Epithelial cell of prostate (primary cell): Measurements from ENCODE around the gene LCMT1.
"Not testable (repeated sequence)": the region's sequence is repeated elsewhere in the genome, so short reads cannot be mapped to it uniquely, and the experiment has no call there.

Source experiments
- DNase-seq: peaks from one replicate; pipeline ENCODE4 v3.0.0-alpha.2; 2011; ENCODE audit warnings: low read depth, low spot score
- H3K27ac ChIP-seq: fragments of 450-650 bp; 2 replicates; pipeline ENCODE4 v1.5.1; 2017; ENCODE audit warnings: mild to moderate bottlenecking

The LCMT1 gene

DNA sequence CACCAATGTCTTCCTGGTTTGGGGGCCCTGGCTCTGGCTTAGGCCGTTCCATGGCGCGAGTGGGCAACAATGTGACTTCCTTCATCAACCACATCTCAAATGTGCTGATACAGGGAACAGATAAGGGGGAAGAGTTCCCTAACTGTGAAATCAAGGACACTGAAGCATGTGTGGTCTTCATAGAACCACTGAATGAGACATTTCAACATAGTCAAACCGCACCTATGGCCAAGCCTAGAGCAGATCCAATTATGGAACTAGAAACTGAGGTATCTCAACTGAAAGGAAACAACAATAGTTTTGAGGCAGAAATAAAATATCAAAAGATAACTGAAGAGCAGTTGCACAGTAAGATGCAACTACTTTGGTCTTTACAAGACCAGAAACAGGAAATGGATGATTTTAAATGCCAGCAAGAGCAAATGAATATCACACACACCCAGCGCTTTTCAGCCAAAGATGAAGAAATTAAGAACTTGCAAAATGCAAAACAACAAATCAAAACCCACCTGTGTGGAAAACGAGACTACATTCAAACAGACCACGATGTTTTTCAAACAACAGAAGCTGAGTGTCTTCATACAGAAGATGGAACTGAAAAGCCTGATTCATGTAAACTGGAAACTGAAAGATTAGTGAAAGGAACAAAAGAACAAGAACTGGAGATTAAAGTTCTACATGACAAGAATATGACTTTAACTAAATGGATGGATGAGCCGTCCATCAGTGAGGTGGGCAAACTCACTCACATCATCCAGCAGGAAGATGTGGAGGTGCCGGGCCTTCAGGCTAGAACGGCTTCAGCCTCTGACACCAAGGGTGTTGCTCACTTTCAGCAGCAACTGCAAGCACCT, 18.1 kb upstream of the LCMT1 start:
- no peak for DNase-seq

DNA sequence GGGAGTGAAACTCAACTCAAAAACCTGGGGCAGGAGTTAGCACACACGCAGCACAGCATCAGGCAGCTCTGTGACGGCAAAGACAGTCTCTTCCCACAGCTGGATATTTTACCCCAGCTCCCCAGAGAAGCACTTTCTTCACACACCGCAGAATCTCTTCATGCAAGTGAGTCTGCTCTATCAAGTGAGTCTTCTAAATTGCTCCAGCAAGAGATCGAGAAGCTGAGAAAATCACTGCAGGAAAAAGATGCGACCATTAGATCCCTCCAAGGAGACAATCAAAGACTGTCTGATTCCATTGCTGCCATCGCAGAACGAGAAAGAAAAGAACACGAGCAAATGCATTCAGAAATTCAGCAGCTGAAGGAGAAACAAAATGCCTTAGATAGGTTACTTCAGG, 16.9 kb upstream of the LCMT1 start:
- DNase-seq: no peak
- H3K27ac ChIP-seq: no peak overlapping the region

More for the DNA sequence above, 18.1 kb upstream of the LCMT1 start:
- H3K27ac ChIP-seq: no peak overlapping the region

DNA sequence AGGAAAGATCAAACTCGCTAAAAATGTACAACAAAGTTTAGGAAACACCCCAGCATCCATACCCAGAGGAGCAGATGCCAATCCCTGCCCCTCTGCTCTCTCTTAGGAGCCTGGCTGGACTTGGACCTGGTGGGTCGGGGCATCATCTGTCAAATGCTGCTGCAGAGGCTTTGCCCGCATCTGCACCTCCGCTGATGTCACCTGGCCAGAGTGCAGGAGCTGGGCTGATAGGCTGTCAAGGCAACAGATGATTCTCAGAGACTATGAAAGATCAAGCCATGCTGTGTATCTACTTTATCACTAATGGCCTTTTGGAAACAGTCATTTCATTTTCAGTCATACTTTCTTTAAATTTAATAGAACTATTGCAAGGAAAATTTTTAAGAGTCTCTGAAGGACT, 15.9 kb upstream of the LCMT1 start:
- no peak for DNase-seq
- no peak overlapping the region for H3K27ac ChIP-seq

DNA sequence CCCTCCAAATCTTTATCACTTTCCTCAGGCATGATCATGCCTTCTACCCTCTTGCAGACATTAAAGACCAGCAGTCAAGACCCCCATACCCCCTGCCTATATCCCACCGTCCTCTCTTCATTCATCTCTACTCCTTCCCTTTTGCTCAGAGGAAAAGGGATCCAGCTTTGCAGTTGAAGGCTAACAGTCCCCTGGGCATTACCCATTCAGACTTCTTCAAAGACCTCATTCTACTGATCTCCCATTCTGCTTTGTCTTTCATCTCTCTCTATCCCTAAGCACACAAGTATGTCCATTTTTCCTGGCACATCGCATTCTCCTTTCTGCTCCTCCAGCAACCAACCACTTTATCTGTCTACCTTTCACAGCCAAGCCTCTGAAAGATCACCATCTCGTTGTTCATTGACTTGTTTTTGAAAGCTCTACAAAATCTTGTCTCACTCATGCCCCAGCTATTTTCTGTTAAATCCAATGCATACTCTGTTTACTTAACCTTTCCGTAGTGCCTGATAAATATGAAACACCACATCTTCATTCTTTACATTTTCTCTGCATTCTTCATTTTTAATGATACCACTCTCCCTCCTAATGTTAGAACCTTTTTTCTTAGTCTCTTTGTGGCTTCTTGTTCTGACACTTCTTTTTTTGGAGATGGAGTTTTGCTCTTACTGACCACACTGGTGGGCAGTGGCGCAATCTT, 14.1 kb upstream of the LCMT1 start:
- H3K27ac ChIP-seq: no peak overlapping the region
- DNase-seq: no peak

DNA sequence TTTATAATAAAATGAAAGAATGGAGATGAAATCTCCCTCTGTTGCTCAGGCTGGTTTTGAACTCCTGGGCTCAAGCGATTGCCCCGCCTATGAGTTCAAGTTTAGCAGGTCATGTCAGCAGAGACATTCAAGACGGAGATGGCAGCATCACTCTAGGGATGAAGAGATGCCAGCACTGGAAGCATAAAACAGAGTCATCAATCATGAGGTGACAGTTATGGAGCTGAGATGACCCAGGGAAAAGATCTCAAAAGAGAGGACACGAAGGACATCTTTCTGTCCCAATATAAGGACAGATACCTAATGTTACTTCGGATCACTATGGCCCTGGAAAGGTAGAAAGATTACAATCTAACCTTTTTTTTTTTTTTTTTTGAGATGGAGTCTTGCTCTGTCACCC, 11.0 kb upstream of the LCMT1 start:
- DNase-seq: no peak
- H3K27ac ChIP-seq: no peak overlapping the region

DNA sequence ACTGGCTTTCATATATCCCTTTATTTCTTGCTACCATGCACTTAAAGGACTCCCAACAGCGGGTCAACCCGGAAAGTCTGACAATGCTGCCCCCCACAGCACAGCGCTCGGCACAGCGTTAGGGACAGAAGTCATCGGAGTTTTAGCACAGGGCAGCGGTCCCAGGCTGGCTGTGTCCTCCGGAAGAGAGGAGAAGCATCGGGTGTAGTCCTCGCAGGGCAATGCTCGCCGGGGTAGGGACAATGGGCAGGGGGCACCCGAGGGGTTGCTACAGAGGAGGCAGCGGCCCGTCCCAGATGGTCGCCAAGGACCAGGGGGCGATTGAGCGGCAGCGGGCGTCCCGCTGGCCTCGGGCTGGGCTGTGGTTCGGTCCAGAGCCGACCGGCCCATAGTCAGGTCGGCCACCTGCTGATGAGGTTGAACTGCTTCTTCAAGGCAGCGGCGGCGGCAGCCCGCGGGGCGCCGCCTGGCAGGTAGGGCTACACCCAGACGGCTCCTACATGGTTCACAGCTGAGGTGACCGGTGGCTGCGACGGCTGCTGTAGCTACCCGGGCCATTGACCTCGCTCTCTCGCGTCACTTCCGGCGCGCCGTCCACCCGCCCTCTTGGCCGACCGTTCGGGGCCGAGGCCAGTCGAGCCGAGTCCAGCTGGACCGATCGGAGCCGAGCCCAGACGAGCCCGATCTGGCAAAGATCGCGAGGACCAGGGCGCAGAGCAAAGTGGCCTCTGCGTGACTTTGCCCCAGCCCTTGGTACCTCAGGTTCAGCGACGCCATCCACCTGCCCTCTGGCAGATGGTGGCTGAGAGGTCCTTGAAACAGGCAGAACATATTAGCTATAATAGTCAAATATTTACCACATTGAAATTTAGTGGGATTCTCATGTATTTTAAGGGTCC, 4.7 kb upstream of the LCMT1 start:
- DNase-seq: no peak
- peak overlapping the region; percentile 39 for H3K27ac ChIP-seq

DNA sequence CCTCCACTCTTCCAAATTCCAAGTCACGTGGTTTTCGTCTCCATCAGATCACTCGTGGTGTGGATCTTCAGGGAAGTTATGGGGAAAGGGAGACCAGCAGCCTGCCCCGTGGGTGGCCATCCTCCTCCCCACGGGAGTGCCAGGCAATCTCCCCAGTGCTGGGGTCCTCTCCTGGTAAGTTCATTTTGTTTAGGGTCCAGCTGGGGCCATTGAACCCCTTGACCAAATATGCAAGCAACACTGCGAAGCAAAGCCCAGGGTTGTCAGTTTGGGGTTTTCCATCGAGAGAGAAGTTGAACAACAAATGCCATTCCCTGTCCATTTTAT, 4.1 kb upstream of the LCMT1 start:
- no peak for DNase-seq
- H3K27ac ChIP-seq: peak overlapping the region; percentile 39

DNA sequence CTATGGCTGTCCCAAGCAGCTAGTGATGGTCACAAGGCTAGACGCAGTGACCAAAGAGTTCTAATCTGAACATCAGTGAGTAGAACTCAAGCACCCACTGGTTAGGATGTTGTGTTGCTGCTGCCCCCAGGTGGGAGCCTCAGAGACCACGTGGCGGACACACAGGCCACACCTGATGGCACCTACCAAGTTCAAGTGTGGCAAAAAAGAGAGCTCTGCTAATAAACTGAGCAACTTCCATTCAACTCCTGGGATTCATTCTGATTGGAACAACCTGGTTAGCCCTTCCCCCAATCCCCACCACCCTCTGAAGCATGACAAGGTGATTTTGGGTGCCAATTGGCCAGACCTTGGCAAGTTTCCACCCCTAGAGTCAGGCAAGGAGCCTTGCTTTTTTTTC, 3.5 kb upstream of the LCMT1 start:
- H3K27ac ChIP-seq: no peak overlapping the region
- DNase-seq: no peak

DNA sequence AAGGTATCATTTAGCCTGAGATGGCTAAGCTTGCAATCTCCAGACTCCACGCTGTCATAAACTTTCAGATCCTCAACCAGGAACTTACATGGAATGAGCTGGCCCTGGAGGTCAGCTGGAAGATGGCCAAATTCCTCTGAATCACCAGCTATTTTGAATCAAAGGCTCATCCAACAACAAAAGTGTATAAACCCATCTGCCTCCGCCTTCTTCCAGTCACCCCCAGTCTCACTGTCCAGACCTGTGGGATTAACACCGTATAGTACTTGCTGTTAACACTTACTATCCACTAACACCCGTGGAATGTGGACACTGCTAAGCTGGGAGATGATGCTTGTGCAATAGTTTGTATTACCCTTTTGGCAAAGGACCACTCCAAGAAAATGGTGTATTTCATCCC, 1.9 kb upstream of the LCMT1 start:
- peak; percentile 90 for DNase-seq
- H3K27ac ChIP-seq: peak overlapping the region; percentile 80

DNA sequence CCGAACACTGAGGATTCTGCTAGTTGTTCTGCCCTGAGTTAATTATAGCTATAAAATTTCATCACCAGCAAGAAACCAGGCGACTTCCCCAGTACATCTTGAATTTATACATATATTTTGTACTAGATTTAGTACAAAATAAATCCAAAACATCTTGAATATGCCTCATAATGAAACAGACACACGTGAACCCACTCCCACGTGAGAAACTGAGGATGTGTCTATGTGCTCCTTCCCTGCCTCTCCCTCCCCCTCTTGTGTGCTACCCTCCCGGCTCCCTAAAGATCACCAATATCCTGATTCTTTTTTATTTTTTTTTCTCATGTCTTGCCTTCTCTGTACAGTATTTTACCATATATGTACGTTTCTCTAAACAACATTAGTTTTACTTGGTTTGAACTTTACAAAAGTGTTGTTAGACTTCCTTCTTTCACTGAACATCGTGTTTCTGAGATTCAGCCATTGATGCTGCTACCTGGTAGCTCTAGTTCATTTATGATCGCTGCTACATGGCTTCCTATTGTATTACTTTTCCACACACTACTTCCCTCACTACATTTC, 1.1 kb upstream of the LCMT1 start:
- H3K27ac ChIP-seq: peak overlapping the region; percentile 80
- DNase-seq: no peak

DNA sequence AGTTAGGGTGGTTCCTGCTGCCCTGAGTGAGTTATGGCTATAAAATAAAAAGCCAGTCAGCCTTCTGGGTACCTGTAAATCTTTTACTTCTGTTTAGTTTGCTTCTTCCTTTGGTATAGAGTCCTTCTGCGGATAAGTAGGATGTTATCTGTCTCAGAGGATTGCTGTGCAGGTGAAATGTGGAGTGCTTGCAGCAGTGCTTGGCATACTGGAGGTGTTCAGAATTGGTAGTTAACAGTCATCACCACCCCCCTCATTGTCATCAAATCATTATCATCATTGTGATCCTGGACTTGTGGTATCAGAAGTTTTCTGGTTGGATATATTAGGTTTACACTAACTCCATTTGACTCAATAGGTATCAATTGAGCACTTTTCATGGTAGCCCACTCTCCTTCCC, 2.6 kb downstream of the LCMT1 start:
- H3K27ac ChIP-seq: no peak overlapping the region
- DNase-seq: no peak

DNA sequence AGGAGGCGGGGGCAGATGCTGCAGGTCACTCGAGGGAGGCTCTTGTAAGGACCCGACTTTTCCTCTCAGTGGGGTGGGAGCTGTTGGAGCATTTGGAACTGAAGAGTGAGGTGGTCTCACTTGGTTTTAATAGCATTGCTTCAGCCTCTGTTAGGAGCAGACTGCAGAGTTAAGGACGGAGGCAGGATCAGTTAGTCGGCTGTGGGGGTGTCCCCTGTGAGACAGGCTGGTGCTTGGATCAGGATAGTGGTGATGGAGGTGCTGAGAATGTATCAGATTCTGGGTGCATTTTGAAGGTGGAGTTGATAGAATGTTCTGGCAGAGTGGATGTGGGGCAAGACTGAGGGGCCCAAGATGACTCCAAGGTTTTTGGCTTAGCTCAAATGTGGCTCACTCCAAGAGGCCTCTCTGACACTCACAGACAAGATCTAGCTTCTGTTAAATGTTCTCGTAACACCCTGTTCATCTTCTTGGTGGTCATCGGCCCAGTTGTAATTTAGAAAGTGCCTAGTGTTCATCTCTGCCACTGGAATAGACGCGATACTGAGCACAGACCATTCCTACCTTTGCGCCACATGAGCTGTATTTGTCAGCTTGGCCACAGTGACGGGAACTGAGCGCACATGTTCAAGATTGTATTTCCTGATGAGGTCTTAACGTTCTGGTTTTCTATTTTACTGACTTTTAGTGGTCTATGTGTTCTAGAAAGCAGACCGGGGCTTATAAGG, 7.5 kb downstream of the LCMT1 start:
- DNase-seq: no peak
- no peak overlapping the region for H3K27ac ChIP-seq

DNA sequence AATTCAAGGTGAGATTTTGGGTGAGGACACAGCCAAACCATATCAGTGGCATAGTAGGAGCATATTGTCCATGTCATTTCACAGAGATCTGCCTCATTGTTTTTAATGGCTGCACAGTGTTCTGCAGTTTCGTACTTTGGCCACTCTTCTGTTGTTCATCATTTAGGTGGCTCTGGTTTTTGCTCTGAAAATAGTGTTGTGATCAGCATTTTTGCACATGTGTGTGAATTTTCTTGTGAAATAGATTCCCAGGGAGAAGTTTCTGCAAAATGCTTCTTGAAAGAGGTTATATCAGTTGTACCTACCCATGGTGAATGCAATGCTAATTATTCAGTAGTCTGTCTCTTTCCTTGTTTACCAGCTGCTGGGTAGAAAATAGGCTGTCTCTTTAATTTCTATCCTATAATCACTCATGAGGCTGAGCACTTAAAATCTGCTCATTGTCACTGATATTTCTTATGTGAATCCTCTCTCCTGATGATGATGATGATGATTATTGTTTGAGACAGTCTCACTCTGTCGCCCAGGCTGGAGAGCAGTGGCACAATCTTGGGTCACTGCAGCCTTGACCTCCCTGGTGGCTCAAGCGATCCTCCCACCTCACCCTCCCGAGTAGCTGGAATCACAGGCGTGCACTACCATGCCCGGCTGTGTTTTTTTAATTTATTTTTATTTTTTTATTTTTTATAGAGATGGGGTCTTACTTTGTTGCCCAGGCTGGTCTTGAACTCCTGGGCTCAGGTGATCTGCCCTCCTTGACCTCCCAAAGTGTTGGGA, 10.5 kb downstream of the LCMT1 start:
- DNase-seq: no peak
- H3K27ac ChIP-seq: no peak overlapping the region

DNA sequence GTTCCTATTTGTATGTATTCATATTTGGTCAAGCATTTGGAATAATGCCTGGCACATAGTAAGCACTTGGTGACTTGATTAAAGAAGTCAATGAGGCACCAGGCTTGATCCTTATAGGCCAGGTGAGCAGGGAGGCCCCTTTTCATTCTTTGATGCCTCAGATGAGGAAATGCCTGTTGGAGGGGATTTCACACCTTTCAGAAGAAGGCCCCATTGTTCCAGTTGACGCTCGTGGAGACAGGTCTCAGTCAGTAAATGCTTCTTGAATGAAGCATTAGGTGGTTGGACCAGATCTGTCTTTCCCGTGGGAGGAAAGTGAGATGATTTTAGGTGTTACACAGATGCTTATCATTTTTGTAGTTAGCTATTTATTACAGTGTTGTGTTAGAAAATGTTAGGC, 13.0 kb downstream of the LCMT1 start:
- H3K27ac ChIP-seq: no peak overlapping the region
- no peak for DNase-seq

DNA sequence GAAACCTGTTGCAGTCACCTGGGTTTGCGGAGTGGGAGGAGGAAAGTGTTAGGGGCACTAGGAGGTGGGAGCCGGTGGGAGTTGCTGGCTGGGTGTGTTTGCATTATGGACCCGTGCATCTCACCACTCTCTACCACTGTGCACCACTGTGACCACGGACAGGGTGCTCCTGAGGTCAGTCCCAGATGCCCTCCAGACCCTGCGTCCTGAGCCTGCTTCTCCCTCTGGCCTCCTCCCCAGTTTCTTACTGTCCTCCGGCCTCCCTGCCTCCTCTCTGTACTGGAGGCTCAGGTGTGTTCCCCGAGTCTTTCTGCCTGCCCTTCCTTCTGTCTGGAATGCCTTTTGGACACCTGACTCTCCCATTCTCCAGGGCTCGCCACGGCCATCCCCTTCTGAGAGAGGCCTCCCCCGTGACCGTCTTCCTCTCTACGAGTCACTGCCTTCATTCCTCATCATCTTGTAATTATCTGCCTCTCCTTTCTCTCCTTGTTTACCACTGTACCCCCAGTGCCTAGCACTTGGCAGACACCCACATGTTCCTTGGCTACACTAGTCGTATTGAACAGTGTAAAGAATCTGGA, 14.6 kb downstream of the LCMT1 start:
- not testable (repeated sequence) for DNase-seq
- H3K27ac ChIP-seq: peak overlapping the region; percentile 61

DNA sequence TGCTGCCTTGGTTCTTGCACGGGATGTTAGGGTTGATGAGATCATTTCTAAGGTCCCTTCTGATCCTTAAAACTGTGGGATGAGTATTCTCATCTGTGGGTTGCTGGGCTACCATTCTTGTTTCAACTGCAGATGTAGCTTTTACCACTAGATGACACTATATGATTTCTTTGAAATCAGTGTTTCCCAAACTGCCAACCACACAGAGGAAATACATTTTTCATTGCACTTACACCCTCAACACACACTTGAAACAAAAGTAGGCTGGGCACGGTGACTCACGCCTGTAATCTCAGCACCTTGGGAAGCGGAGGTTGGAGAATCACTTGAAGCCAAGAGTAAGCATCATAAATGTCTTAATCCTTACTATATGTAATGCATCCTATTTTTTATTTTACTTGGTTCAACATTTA, 15.3 kb downstream of the LCMT1 start:
- peak overlapping the region; percentile 61 for H3K27ac ChIP-seq
- DNase-seq: peak; percentile 80

DNA sequence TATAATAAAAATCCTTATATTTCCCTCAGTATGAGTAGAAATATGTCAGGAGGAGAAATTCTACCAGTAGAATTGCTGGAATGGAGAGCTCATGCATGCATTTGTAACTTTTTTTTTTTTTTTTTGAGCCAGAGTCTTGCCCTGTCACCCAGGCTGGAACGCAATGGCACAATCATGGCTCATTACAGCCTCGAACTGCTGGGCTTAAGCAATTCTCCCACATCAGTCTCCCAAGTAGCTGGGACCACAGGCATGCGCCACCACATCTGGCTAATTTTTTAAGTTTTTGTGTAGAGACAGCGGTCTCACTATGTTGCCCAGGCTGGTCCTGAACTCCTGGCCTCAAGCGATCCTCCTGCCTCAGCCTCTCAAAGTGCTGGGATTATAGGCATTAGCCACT, 21.2 kb downstream of the LCMT1 start:
- not testable (repeated sequence) for DNase-seq, H3K27ac ChIP-seq

DNA sequence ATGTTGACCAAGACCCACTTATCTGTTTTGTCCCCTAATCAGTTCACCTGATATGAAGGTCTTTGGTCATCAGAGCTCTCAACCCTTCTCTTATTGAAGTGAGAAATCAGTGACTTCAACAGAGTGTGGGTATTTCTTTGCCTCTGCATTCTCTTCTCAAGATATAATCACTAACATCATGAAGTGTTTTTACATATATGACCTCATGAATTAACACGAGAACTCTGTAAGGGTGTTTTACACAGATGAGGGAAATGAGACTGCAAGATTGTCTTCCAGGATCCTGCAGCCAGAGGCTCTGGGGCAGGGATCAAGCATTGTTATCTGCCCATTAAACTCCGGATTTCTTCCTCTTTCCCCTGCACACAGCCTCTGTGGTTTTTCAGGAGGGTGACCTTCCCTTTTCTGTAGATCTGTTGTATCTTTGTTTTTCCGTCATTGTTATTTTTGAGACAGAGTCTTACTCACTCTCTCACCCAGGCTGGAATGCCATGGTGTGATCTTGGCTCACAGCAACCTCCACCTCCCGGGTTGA, 22.7 kb downstream of the LCMT1 start:
- DNase-seq: no peak
- H3K27ac ChIP-seq: no peak overlapping the region
